Measurements from ENCODE around the gene SLC7A6. TPM values are rescaled to one million over a fixed set of nuclear protein-coding genes. Genes with fewer than 3 reads are reported as not detected.

SLC7A6 gene
- total and polyA plus RNA-seq, 2 of the 13 experiments (the other 11 are each of a cell fraction or from before 2014, with no cell fraction given) = 35.8 to 70.8 TPM

DNA sequence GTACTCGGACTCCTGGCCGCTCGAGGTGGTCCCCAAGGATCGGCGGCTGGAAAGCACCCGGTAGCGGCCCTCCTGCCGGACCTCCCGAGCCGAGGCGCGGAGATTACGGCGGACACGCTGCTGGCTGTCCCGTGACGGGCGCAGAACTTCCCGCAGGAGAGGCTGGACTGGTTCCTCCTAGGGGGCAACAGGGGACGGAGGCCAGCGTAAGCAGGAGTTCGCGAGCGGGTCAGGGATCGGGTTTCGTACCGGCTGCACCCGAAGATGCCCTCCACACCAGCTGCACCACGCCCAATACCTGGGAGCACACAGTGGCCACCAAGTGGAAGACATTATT lies 46.1 kb downstream of the SLC7A6 start:
- no peaks in the 10 kb centered on the region for H3K9me3 ChIP-seq (ENCODE audit: low read length)
- WGBS (ENCODE audit: low lambda C conversion rate) = 0% methylated on average over 5 of the region's 29 CpGs
- peak; percentile 63 for ATAC-seq
- H3K4me1 ChIP-seq (ENCODE audit: insufficient read depth, low read length) = peaks cover 44% of the 10 kb centered on the region
- FAIRE-seq = no peak
- H3K79me2 ChIP-seq (ENCODE audit: insufficient read depth, low read length) = peaks cover 55% of the 10 kb centered on the region
- peaks cover 4% of the 10 kb centered on the region; the same call in 1 of the 2 replicates for H4K20me1 ChIP-seq (ENCODE audit: insufficient read depth, low read length)
- DNase-seq (ENCODE audit: low spot score) = no peak
- ChIA-PET CTCF (ENCODE audit: low intra/inter-chr PET ratio, low total read pairs) (interaction anchor here (1.7 kb wide), 1 partner anchor 47 kb away, joined by 4 read pairs; the partner anchor contains the start of gene SLC7A6), POLR2A (interaction anchor here (0.8 to 2.6 kb wide), 30 partner anchors 9 to 231 kb away, joined by 3 to 89 read pairs (median 8); partner anchors contain the start of genes ESRP2, NFATC3, PLA2G15 and SLC7A6)
- intact Hi-C loops (cut with micrococcal nuclease; ENCODE audit: unreplicated experiment) = loop anchor here (1.0 kb wide), 1 partner anchor 18 kb away; no protein-coding TSS in a partner anchor
- H3K27me3 ChIP-seq (ENCODE audit: control insufficient read depth in 1 of 2, insufficient read depth in 2 of 2, low read length in 2 of 2) = no peaks in the 10 kb centered on the region; a peak in 1 of 5 replicates
- BruUV-seq (replicated peaks) = TSS peak; percentile 73
- H3K36me3 ChIP-seq (replicated peaks in 1 of 2; ENCODE audit: control insufficient read depth in 1 of 2, insufficient read depth in 2 of 2, low read length in 2 of 2) = peaks cover 5 to 21% of the 10 kb centered on the region in 2 experiments
- peak overlapping the region; percentile 97 for H3K4me2 ChIP-seq (ENCODE audit: low read depth, low read length)
- peak overlapping the region; percentile 77 to 91 (median 90) for H3K4me3 ChIP-seq (replicated peaks in 1 of 3; ENCODE audit: insufficient read depth in 1 of 3, low read depth in 2 of 3, low read length in 3 of 3)
- H3K9ac ChIP-seq (ENCODE audit: insufficient read depth, low read depth, low read length) = peak overlapping the region; percentile 86
- in situ Hi-C loops (cut with HindIII; ENCODE audit: extremely low pct_ligation_motif_present, low pct_unique_long_range_greater_than_20kb) = no loop called here
- peak overlapping the region; percentile 85 for H3K27ac ChIP-seq (ENCODE audit: extremely low read length, insufficient read depth, low read length)
- no peak overlapping the region for H2AFZ ChIP-seq (ENCODE audit: low read length)
- TF ChIP-seq, protein P1, sequence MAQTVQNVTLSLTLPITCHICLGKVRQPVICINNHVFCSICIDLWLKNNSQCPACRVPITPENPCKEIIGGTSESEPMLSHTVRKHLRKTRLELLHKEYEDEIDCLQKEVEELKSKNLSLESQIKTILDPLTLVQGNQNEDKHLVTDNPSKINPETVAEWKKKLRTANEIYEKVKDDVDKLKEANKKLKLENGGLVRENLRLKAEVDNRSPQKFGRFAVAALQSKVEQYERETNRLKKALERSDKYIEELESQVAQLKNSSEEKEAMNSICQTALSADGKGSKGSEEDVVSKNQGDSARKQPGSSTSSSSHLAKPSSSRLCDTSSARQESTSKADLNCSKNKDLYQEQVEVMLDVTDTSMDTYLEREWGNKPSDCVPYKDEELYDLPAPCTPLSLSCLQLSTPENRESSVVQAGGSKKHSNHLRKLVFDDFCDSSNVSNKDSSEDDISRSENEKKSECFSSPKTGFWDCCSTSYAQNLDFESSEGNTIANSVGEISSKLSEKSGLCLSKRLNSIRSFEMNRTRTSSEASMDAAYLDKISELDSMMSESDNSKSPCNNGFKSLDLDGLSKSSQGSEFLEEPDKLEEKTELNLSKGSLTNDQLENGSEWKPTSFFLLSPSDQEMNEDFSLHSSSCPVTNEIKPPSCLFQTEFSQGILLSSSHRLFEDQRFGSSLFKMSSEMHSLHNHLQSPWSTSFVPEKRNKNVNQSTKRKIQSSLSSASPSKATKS (CRISPR knock-in tag; IDR thresholded peaks at IDR 0.05) = 0 out of 2 replicates have a peak, but pooled peaks have one; percentile 2
- no peak for TF ChIP-seq STAG1 (CRISPR knock-in tag; IDR thresholded peaks at IDR 0.05)
- TF ChIP-seq SMAD1 (CRISPR knock-in tag; IDR thresholded peaks at IDR 0.05; ENCODE audit: borderline replicate concordance, low read depth) = peak; percentile 15; the same call in 1 of the 2 replicates
- peak; percentile 33; the same call in 1 of the 2 replicates for TF ChIP-seq ATAD3A (CRISPR knock-in tag; IDR thresholded peaks at IDR 0.05)
- TF ChIP-seq PTBP1 (IDR thresholded peaks at IDR 0.05; ENCODE audit: low read depth, low read length, poor library complexity, severe bottlenecking) = peak; percentile 76
- TF ChIP-seq, protein P2, sequence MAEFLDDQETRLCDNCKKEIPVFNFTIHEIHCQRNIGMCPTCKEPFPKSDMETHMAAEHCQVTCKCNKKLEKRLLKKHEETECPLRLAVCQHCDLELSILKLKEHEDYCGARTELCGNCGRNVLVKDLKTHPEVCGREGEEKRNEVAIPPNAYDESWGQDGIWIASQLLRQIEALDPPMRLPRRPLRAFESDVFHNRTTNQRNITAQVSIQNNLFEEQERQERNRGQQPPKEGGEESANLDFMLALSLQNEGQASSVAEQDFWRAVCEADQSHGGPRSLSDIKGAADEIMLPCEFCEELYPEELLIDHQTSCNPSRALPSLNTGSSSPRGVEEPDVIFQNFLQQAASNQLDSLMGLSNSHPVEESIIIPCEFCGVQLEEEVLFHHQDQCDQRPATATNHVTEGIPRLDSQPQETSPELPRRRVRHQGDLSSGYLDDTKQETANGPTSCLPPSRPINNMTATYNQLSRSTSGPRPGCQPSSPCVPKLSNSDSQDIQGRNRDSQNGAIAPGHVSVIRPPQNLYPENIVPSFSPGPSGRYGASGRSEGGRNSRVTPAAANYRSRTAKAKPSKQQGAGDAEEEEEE (CRISPR knock-in tag; IDR thresholded peaks at IDR 0.05; ENCODE audit: borderline replicate concordance) = 0 out of 2 replicates have a peak, but pooled peaks have one; percentile 78
- TF ChIP-seq, protein P3, sequence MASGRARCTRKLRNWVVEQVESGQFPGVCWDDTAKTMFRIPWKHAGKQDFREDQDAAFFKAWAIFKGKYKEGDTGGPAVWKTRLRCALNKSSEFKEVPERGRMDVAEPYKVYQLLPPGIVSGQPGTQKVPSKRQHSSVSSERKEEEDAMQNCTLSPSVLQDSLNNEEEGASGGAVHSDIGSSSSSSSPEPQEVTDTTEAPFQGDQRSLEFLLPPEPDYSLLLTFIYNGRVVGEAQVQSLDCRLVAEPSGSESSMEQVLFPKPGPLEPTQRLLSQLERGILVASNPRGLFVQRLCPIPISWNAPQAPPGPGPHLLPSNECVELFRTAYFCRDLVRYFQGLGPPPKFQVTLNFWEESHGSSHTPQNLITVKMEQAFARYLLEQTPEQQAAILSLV (CRISPR knock-in tag; IDR thresholded peaks at IDR 0.05; ENCODE audit: borderline replicate concordance) = no peak; the same call in 1 of the 2 replicates
- no peak for TF ChIP-seq MED8 (CRISPR knock-in tag; IDR thresholded peaks at IDR 0.05; ENCODE audit: insufficient replicate concordance)
- TF ChIP-seq, protein P4, sequence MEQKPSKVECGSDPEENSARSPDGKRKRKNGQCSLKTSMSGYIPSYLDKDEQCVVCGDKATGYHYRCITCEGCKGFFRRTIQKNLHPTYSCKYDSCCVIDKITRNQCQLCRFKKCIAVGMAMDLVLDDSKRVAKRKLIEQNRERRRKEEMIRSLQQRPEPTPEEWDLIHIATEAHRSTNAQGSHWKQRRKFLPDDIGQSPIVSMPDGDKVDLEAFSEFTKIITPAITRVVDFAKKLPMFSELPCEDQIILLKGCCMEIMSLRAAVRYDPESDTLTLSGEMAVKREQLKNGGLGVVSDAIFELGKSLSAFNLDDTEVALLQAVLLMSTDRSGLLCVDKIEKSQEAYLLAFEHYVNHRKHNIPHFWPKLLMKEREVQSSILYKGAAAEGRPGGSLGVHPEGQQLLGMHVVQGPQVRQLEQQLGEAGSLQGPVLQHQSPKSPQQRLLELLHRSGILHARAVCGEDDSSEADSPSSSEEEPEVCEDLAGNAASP (CRISPR knock-in tag; IDR thresholded peaks at IDR 0.05; ENCODE audit: borderline replicate concordance) = no peak
- TF ChIP-seq ZNF33A (CRISPR knock-in tag; IDR thresholded peaks at IDR 0.05; ENCODE audit: borderline replicate concordance) = peak; percentile 92; the same call in 1 of the 2 replicates
- TF ChIP-seq FLYWCH1 (CRISPR knock-in tag; IDR thresholded peaks at IDR 0.05) = 0 out of 2 replicates have a peak, but pooled peaks have one; percentile 17
- TF ChIP-seq, protein P5, sequence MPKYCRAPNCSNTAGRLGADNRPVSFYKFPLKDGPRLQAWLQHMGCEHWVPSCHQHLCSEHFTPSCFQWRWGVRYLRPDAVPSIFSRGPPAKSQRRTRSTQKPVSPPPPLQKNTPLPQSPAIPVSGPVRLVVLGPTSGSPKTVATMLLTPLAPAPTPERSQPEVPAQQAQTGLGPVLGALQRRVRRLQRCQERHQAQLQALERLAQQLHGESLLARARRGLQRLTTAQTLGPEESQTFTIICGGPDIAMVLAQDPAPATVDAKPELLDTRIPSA (CRISPR knock-in tag; IDR thresholded peaks at IDR 0.05; ENCODE audit: borderline replicate concordance) = 0 out of 2 replicates have a peak, but pooled peaks have one; percentile 71
- TF ChIP-seq SP2 (CRISPR knock-in tag; IDR thresholded peaks at IDR 0.05) = 0 out of 2 replicates have a peak, but pooled peaks have one; percentile 16
- peak; percentile 79 for TF ChIP-seq HNRNPLL (IDR thresholded peaks at IDR 0.05; ENCODE audit: low read depth, low read length, poor library complexity, severe bottlenecking)
- TF ChIP-seq ZNF160 (CRISPR knock-in tag; IDR thresholded peaks at IDR 0.05) = 0 out of 2 replicates have a peak, but pooled peaks have one; percentile 8
